Transverse colon (tissue), 4 donors: ENCODE measurements around the gene BRIP1. TPM values are rescaled to one million over a fixed set of nuclear protein-coding genes. Genes with fewer than 3 reads are reported as not detected.
"Not testable (repeated sequence)": the region's sequence is repeated elsewhere in the genome, so short reads cannot be mapped to it uniquely, and the experiment has no call there.

Experiments used
- DNase-seq: peaks from one replicate; pipeline ENCODE4 v3.0.0-alpha.2; 2019
- H3K27ac ChIP-seq, 4 donors: fragments of 200-600 bp; sonication (generic); 2 replicates each; pipeline ENCODE4 v1.5.1; 2016 to 2018; ENCODE audit warnings: inconsistent platforms in 4 of 4
- H3K27me3 ChIP-seq: fragments of 200-600 bp; sonication (generic); 2 replicates; pipeline ENCODE4 v1.5.1; 2017; ENCODE audit warnings: inconsistent platforms
- H3K36me3 ChIP-seq, 4 donors: fragments of 200-600 bp; sonication (generic); 2 replicates each; pipeline ENCODE4 v1.5.1; 2017 to 2019; ENCODE audit warnings: inconsistent platforms in 4 of 4
- H3K4me1 ChIP-seq, 4 donors: fragments of 200-600 bp; sonication (generic); 2 replicates each; pipeline ENCODE4 v1.5.1; 2017 to 2020; ENCODE audit warnings: inconsistent platforms in 4 of 4
- H3K4me3 ChIP-seq, 4 donors: fragments of 200-600 bp; sonication (generic); 1 replicate in 1 of 4; 2 replicates in 3 of 4; pipeline versions ENCODE4 v1.5.1 to v1.6.1; 2017 to 2019; ENCODE audit warnings: inconsistent platforms in 4 of 4
- H3K9me3 ChIP-seq, 2 donors: fragments of 200-600 bp; sonication (generic); 2 replicates each; pipeline ENCODE4 v1.5.1; 2017 to 2019; ENCODE audit warnings: inconsistent platforms in 2 of 2
- CTCF ChIP-seq, 5 experiments: fragments of 200-600 bp in 3 of 5; fragments of 450-650 bp in 2 of 5; sonication (generic) in 3 of 5; IDR thresholded peaks; 1 replicate in 2 of 5; 2 replicates in 3 of 5; pipeline ENCODE4 v1.5.1; 2016 to 2017; ENCODE audit warnings: antibody characterized with exemption in 5 of 5, inconsistent platforms in 3 of 5, mild to moderate bottlenecking in 2 of 5, moderate library complexity in 1 of 5
- EP300 ChIP-seq: sonication (generic); formaldehyde crosslinking; IDR thresholded peaks from one replicate; pipeline ENCODE4 v1.6.1; 2017; ENCODE audit warnings: antibody characterized with exemption, low read depth
- POLR2A ChIP-seq: fragments of 450-650 bp; IDR thresholded peaks from one replicate; pipeline ENCODE4 v1.6.1; 2016; ENCODE audit warnings: antibody characterized with exemption, mild to moderate bottlenecking, moderate library complexity
- POLR2AphosphoS5 ChIP-seq, 3 donors: sonication (generic); formaldehyde crosslinking; IDR thresholded peaks; one replicate each; pipeline ENCODE4 v1.6.1; 2016; ENCODE audit warnings: antibody characterized with exemption in 3 of 3
- WGBS, 2 donors: methylation state at CpG; one replicate each; pipeline ENCODE4 v1.1.5; 2018; ENCODE audit warnings: low coverage in 1 of 2; 5-methylcytosine and 5-hydroxymethylcytosine counted together
- in situ Hi-C, 4 donors: fragments of 200-750 bp; cut with MboI; loops; one replicate each; pipeline versions ENCODE4 v1.15.0 to v1.15.1; 2017; ENCODE audit warnings: low sequenced_read_pairs in 3 of 4, low pct_ligation_motif_present in 1 of 4, low pct_unique_long_range_greater_than_20kb in 1 of 4
- intact Hi-C: fragments of 100-400 bp; cut with DNase I; formaldehyde crosslinking; loops from one replicate; pipeline ENCODE4 v1.15.1; 2023; ENCODE audit warnings: low total_unique reads
- total RNA-seq, 4 donors: library from RNA; depleted of rRNA; stranded (reverse); fragments of >200 nt; gene quantifications; one replicate each; pipeline ENCODE4 v1.1.0, GENCODE V29; 2016

Gene BRIP1
- total RNA-seq, 4 donors from 2014 or later: 0.80 to 1.9 (median 1.2) TPM

GRCh38 chr17:61863801-61864126 is 436 bp upstream of the BRIP1 start:
- peak overlapping the region; percentile 34 to 94 (median 70) for H3K4me3 ChIP-seq
- peaks cover 0 to 22% (median 13%) of the 10 kb centered on the region in 4 donors for H3K4me1 ChIP-seq
- H3K36me3 ChIP-seq: peaks cover 0 to 10% (median 4%) of the 10 kb centered on the region in 4 donors
- no peaks in the 10 kb centered on the region for H3K9me3 ChIP-seq
- TF ChIP-seq EP300 (no peak), POLR2AphosphoS5 (IDR thresholded peaks at IDR 0.05) (no peak), CTCF (IDR thresholded peaks at IDR 0.05) (no peak), POLR2A (no peak)
- no peak for DNase-seq
- intact Hi-C loops: no loop called here
- 4% methylated on average over 8 of the region's 8 CpGs; no CpG with 5 or more reads in 1 of the 2 donors for WGBS, 2 donors
- H3K27me3 ChIP-seq: no peaks in the 10 kb centered on the region
- in situ Hi-C loops: loop anchor here in 1 of 4 donors (10.0 kb wide), 1 partner anchor 201 kb away; the partner anchor contains the start of gene MED13
- H3K27ac ChIP-seq: peak overlapping the region; percentile 73 to 95 (median 89)

DNA sequence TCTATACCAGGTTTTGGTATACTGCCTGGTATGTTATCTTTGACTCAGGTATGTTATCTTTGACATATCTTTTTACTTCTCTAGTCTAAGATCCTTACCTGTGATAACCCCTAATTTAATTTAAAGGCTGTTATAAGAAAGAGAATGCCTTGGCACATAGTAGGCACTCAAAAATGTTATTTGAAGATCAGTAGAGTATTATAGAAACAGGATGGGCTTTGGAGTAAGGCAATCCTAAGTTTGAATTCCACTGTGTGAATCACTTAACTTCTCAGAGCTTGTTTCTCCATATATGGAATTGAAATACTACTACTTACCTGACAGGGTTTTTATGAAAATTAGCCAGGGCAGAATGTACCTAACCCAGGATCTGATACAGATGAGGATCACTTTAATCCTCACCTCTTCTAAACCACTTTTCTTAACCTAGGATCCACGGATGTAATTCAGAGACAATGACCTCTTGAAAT is 1.2 kb downstream of the BRIP1 start:
- Histone ChIP-seq H3K4me3 (peak overlapping the region in 2 of 4 donors; percentile 49 to 91), H3K4me1 (peaks cover 0 to 22% (median 13%) of the 10 kb centered on the region in 4 donors), H3K9me3 (no peaks in the 10 kb centered on the region), H3K27ac (peak overlapping the region in 1 of 4 donors; percentile 73), H3K27me3 (no peaks in the 10 kb centered on the region), H3K36me3 (peaks cover 0 to 4% (median 0%) of the 10 kb centered on the region in 4 donors)
- 22 to 27% methylated on average over 1 of the region's 1 CpG for WGBS, 2 donors
- in situ Hi-C loops: loop anchor here in 1 of 4 donors (10.0 kb wide), 1 partner anchor 203 kb away; the partner anchor contains the start of gene MED13
- TF ChIP-seq EP300 (no peak), CTCF (IDR thresholded peaks at IDR 0.05) (no peak), POLR2A (no peak), POLR2AphosphoS5 (IDR thresholded peaks at IDR 0.05) (no peak)
- DNase-seq: no peak
- intact Hi-C loops: no loop called here

DNA sequence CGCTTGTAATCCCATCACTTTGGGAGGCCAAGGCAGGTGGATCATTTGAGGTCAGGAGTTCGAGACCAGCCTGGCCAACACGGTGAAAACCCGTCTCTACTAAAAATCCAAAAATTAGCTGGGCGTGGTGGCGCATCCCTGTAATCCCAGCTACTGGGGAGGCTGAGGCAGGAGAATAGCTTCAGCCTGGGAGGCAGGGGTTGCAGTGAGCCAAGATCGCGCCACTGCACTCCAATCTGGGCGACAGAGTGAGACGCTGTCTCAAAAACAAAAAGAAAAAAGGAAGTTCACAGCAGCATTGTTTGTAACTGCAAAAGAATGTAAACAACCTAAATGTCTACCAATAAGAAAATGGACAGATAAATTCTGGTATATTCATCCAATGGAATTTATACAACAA is 2.9 kb downstream of the BRIP1 start:
- intact Hi-C loops, H3K27me3 ChIP-seq, DNase-seq, H3K27ac ChIP-seq, H3K36me3 ChIP-seq, H3K4me3 ChIP-seq, H3K9me3 ChIP-seq: not testable (repeated sequence)
- WGBS, 2 donors: 89 to 94% methylated on average over 4 to 10 of the region's 10 CpGs
- in situ Hi-C loops: loop anchor here in 1 of 4 donors (10.0 kb wide), 1 partner anchor 204 kb away; the partner anchor contains the start of gene MED13
- H3K4me1 ChIP-seq: peaks cover 0 to 22% (median 13%) of the 10 kb centered on the region in 4 donors

DNA sequence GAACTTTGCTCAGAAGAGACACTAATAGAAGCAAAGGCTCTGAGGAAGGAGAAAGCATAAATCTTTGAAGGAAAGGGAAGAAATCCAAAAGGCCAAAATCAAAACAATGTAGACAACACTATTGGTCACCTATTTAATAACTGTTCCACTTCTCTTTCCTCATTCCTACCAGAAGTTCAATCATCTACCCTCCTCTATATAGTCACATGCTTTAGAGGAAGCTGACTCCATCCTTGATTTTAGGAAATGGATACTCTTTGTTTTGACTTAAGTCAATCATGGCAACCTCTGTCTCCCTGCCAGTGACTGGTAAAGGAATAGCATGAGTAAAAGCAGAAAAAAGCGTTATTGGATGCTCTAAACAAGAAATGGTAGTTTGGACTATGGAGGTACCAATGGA is 7.3 kb downstream of the BRIP1 start:
- in situ Hi-C loops (no loop called here), intact Hi-C loops (no loop called here)
- Histone ChIP-seq H3K36me3 (no peaks in the 10 kb centered on the region), H3K4me1 (no peaks in the 10 kb centered on the region), H3K4me3 (no peak overlapping the region), H3K27me3 (no peaks in the 10 kb centered on the region), H3K27ac (no peak overlapping the region), H3K9me3 (no peaks in the 10 kb centered on the region)
- TF ChIP-seq EP300: no peak
- no peak for TF ChIP-seq CTCF (IDR thresholded peaks at IDR 0.05)
- no peak for TF ChIP-seq POLR2A
- no peak for TF ChIP-seq POLR2AphosphoS5 (IDR thresholded peaks at IDR 0.05)
- DNase-seq: no peak
- 84 to 100% methylated on average over 1 of the region's 1 CpG for WGBS, 2 donors

- Histone ChIP-seq H3K27ac (no peak overlapping the region), H3K36me3 (no peaks in the 10 kb centered on the region), H3K9me3 (no peaks in the 10 kb centered on the region), H3K4me3 (no peak overlapping the region), H3K27me3 (no peaks in the 10 kb centered on the region), H3K4me1 (no peaks in the 10 kb centered on the region)
- 95 to 96% methylated on average over 2 of the region's 2 CpGs for WGBS, 2 donors
- DNase-seq: no peak
- intact Hi-C loops: no loop called here
- TF ChIP-seq POLR2A (no peak), EP300 (no peak), POLR2AphosphoS5 (IDR thresholded peaks at IDR 0.05) (no peak), CTCF (IDR thresholded peaks at IDR 0.05) (no peak)
- in situ Hi-C loops: no loop called here
Measured at GRCh38 chr17:61852857-61853256, 10.5 kb downstream of the BRIP1 start.
